ENCODE data around the gene HDX. TPM values are rescaled to one million over a fixed set of nuclear protein-coding genes. Genes with fewer than 3 reads are reported as not detected.
"Not testable (repeated sequence)": the region's sequence is repeated elsewhere in the genome, so short reads cannot be mapped to it uniquely, and the experiment has no call there.

Gene HDX
- total RNA-seq = 0.48 TPM

- ATAC-seq = peak; percentile 94
Observed at GRCh38 chrX:84501798-84502628, at the start of gene HDX. Gene HDX (minus strand): TSS chrX:84502453. CDS start chrX:84475397, 27,056 bp downstream.

GRCh38 chrX:84541315-84541714 is 39.1 kb upstream of the HDX start:
- ATAC-seq = not testable (repeated sequence)

GRCh38 chrX:84537627-84538026 is 35.4 kb upstream of the HDX start:
- ATAC-seq = not testable (repeated sequence)

GRCh38 chrX:84488426-84488825 is 13.8 kb downstream of the HDX start:
- no peak for ATAC-seq

GRCh38 chrX:84487365-84488353 is 14.6 kb downstream of the HDX start:
- no peak for ATAC-seq

GRCh38 chrX:84479086-84479485 is 23.2 kb downstream of the HDX start:
- ATAC-seq = no peak

- ATAC-seq = no peak
Observed at GRCh38 chrX:84477114-84477513, 25.1 kb downstream of the HDX start.

- no peak for ATAC-seq
Observed at GRCh38 chrX:84475596-84475995, 26.7 kb downstream of the HDX start.

- ATAC-seq = no peak
Observed at GRCh38 chrX:84475101-84475500, 27.2 kb downstream of the HDX start.

- no peak for ATAC-seq
Observed at GRCh38 chrX:84469226-84469625, 33.0 kb downstream of the HDX start.

- ATAC-seq = no peak
Observed at GRCh38 chrX:84467898-84468297, 34.4 kb downstream of the HDX start.

- ATAC-seq = peak; percentile 18
Observed at GRCh38 chrX:84453351-84454246, 48.7 kb downstream of the HDX start.

GRCh38 chrX:84441143-84441542 is 61.1 kb downstream of the HDX start:
- peak; percentile 48 for ATAC-seq

GRCh38 chrX:84415140-84415539 is 87.1 kb downstream of the HDX start:
- no peak for ATAC-seq

- ATAC-seq = no peak
Observed at GRCh38 chrX:84363663-84364062, 138.6 kb downstream of the HDX start.

- ATAC-seq = no peak
Observed at GRCh38 chrX:84363051-84363450, 139.2 kb downstream of the HDX start.

GRCh38 chrX:84362184-84362838 is 139.9 kb downstream of the HDX start:
- no peak for ATAC-seq

- ATAC-seq = no peak
Observed at GRCh38 chrX:84358271-84358670, 144.0 kb downstream of the HDX start.

- ATAC-seq = no peak
Observed at GRCh38 chrX:84357296-84357695, 145.0 kb downstream of the HDX start.

- ATAC-seq = no peak
Observed at GRCh38 chrX:84340968-84341367, 161.3 kb downstream of the HDX start.

- ATAC-seq = no peak
Observed at GRCh38 chrX:84339507-84340364, 162.5 kb downstream of the HDX start.
